DMS53 (cell line): ENCODE measurements around the gene PEF1.

Experiments
- DNase-seq: peaks from one replicate; lab custom pipeline; 2025; lab: John Stamatoyannopoulos, UW

PEF1 gene, protein sequence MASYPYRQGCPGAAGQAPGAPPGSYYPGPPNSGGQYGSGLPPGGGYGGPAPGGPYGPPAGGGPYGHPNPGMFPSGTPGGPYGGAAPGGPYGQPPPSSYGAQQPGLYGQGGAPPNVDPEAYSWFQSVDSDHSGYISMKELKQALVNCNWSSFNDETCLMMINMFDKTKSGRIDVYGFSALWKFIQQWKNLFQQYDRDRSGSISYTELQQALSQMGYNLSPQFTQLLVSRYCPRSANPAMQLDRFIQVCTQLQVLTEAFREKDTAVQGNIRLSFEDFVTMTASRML

DNA sequence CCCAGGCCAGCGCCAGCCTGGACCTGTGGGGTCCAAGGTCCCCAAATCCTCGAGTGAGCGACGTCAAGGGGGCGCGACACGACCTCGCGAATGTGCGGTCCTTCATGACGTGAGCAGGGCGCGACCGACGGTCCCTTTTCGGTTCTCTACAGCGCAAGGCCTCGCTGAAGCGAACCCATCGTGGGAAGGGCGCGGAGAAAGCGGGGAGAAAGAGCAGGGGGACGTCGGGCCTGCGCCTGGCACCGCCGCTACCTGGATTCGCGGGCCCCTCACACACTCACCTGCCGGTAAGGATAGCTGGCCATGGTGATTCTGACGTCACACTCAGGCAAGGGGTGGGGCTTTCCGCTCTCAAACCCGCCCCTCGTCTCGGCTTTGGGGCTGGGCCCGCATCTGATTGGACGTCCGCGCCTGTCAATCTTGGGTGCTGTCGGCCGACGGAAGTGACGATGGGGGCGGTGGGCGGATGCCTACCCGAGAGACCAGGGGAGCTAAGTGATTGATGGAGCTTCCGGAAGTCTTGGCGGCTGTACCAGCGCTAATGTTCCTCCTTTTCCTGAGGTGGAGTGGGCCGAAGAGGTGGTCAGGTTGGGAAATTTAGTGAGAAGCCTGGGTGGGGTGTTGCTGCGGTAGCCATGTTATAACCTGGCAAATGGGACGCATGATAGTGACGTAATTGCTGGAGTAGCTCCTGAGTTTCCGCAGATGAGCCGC lies at the start of gene PEF1:
PEF1 (minus strand) TSS at position 317 of the 714 bp plus-strand sequence; CDS start at position 305, 12 bp downstream.
- peak; percentile 100 for DNase-seq

DNA sequence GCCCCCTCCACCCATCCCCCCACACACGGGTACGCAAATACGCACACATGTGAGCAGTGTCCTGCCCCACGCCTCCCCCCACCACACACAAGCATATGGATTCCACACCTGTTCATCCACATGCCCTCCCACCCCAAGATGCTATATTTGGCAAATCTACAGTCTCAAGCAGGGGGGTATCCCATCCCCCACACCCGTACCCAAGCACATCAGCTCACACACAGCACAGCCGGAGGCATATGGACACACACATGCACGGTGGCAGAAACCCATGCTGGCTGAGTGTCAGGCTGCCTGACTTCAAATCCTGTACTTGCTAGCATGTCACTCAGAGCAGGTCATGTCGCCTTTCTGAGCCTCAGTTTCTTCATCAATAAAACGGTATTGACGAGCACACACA lies 48.6 kb upstream of the PEF1 start:
- no peak for DNase-seq

DNA sequence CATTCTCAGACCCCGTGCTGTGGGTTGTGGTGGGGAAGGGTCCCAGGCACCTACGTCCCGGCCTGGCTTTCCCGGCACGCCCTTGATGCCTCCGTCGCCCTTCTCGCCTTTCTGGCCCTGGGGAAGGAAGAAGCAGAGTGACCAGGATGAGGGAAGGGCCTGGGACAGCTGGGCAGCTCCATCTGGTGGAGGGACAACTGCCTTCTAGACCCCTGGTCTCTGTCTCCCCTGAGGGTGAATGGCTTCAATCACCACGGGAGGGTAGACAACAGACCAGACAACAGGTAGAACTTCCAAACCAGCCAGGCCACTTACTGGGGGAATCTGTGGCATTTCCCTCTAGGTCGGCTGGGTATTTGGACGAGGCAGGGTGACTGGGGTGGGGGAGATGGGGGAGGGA lies 47.3 kb upstream of the PEF1 start:
- no peak for DNase-seq

DNA sequence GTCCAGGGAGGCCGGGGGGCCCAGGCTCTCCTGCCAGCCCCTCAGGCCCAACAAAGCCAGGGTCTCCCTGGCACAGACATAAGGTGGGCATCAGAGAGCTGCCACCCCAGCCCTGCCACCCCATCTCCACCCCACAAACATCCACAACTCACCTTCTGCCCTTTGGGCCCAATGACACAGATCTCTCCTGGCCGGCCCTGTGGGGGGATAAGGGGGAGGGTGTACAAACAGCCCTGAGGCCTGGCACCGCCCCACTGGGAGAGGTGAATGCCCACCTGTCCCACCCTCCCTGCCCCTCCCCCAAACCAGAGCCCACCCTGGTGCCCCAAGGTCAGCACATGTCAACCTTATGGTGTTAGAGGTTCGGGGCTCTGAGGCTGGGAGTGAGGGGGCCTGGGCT lies 46.8 kb upstream of the PEF1 start:
- DNase-seq = no peak

DNA sequence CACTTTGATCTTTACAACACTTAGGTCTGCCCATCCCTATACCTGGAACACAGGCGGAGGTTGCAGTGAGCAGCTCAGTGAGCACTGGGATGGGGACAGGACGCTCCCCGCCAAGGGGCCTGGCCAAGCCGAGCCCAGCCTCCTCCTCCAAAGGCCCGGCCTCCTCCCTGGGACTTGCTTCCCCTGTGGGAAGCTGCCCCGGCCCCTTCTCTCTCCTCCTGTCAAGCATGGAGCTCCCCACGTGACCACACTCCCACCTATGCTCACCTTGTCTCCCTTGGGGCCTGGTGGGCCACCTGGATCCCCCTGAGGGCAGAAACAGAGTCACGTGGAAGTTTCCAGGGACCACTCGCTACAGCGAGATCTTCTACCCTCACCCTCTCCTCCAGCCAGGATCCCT lies 46.2 kb upstream of the PEF1 start:
- no peak for DNase-seq

- no peak for DNase-seq
Observed at GRCh38 chr1:31689854-31690253, 45.2 kb upstream of the PEF1 start.

DNA sequence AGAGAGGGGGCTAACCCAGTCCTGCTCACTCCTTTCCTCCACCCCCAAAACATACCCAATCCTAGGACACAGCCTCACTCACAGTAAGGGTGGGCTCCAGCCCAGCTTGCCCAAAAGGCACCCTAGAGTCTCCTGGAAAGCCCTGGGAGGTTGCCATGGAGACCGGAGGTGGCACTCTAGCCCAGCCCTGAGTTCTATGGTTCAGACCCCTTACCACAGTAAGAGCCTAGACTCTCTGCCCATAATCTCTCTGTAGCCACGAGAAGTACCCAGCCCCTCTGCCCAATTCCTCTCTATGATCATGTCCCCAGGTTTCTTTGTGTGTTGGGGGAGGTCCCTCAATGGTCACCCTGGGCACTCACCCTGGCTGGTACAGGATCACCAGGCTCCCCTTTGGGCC lies 44.7 kb upstream of the PEF1 start:
- no peak for DNase-seq

DNA sequence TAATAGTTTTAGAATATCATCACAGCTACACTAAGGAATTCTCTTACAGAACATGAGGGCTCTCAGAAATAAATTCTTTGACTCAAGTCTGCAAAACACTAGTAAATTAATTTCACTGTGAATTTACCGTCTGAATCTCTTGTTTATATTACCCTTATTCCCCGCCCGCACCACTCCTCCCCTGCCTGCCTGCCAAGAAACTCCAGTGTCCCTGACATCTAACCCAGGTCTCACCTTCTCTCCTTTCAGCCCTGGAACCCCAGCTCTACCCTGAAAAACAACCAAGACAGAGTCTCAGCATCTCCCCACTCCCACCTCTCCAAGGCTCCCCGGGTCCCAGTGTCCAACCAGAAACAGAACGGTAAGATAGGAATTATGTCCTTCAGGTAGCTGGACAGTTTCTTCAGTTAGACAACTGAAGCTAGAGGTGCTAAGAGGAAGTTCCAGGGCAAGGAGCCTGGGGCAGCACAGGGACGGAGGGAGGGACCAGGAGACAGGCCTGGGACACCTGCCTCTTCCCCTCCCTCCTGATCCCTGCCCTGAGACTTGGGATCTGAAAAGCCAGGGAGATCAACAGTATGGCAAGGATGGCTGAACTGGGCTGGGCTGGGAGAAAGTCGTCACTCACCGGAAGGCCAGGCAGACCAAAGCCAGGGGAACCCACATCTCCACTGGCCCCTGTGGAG lies 43.7 kb upstream of the PEF1 start:
- no peak for DNase-seq

GRCh38 chr1:31687601-31688000 lies 42.9 kb upstream of the PEF1 start:
- no peak for DNase-seq

DNA sequence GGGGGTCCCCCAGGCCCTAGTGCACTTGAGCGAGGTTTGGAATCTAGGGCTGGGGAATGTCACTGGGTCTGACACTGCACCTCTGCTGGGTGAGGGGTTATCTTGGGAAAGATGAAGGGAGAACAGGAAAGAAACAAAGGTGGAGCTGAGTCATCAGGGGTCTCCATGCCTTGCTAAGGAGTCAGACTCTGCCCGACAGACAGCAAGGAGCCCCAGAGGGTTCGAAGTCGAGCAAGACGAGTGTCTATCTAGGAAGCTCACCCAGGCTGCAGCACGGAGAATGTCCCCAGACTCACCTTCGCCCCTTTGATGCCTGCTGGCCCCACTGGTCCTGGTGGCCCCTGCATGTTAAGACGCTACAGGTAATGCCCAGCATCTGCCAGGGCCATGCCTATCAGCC lies 41.1 kb upstream of the PEF1 start:
- DNase-seq = no peak

DNA sequence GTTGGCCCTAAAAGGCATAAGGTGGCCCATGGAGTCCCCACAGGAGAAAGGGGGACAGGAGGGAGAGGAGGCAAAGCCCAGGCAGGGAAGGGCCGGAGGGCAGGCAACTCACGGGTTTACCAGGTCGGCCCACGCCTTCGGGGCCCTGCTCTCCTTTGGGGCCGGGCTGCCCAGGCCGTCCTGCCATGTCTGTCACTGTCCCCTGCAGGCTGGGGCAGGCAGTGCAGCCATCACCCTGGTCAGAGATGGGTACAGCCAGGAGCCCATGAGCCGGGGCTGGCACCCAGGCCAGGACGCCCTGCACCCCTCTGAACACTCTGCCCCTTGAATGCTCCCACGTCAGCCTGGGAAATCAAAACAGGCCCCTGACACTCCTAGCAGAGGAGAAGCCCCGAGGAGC lies 39.3 kb upstream of the PEF1 start:
- DNase-seq = peak; percentile 72

GRCh38 chr1:31681415-31681814 lies 36.7 kb upstream of the PEF1 start:
- no peak for DNase-seq

GRCh38 chr1:31679676-31680230 lies 35.1 kb upstream of the PEF1 start:
- no peak for DNase-seq

DNA sequence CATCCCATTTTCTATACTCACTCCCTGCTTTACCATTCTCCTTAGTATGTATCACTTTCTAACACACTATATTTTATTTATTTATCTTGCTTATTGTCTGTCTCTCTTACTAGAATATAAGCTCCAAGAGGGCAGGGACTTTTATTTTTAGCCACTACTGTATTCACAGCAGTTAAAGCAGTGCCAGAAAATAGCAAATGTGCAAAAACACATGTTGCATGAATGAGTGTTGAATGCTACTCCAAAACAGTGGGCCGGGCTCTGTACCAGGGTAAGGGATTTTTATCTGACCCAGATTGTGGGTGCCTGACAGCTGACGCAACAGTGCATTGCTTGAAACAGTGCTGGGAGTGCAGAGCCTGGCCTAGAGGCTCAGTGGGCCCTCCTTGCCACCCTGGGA lies 34.4 kb upstream of the PEF1 start:
- DNase-seq = no peak

DNA sequence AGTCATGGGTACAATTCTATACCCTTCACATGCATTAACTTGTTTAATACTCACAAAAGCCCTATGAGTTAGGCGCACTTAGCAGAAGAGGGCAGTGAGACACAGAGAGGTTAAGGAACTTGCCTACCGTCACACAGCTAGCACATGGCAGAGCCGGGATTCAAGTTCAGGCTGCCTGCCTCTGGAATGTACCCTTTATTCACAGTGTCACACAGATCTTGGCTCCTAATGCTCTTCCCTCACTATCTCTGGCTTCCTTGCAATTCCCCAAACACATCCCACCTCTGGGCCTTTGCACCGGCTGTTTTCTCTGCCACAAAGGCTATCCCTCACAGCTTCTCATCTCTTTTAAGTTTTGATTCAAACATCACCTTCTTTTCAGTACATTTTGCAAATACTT lies 34.0 kb upstream of the PEF1 start:
- no peak for DNase-seq

GRCh38 chr1:31677949-31678348 lies 33.3 kb upstream of the PEF1 start:
- DNase-seq = no peak

DNA sequence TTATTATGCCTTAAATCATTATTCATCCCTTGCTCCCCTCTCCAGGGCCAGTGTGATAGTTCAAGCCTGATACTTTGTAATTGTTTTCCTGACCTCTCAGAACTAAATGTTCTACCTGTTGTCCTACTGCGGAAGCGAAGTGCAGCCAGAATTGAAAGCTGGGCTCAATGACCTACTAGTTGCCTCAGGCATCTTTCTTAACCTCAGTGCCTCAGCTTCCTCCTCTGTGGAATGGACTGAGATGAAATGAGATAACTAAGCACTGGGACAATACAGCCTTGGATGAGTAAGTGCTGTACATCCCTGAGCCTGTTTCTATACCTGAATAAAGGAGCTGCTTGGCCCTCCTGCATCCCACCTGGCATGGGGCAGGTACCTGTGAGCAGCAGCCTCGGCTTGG lies 32.7 kb upstream of the PEF1 start:
- DNase-seq = no peak

DNA sequence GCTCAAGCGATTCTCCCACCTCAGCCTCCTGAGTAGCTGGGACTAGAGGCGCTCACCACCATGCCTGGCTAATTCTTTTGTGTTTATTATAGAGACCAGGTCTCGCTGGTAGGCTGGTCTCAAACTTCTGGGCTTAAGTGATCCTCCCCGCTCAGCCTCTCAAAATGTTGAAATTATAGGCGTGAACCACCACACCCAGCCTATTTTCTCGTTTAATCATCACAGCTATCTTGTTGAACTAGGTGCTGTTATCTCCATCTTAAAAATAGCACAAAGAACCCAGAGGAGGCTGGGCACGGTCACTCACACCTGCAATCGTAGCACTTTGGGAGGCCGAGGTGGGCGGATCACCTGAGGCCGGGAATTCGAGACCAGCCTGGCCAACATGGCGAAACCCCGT lies 31.1 kb upstream of the PEF1 start:
- no peak for DNase-seq

DNA sequence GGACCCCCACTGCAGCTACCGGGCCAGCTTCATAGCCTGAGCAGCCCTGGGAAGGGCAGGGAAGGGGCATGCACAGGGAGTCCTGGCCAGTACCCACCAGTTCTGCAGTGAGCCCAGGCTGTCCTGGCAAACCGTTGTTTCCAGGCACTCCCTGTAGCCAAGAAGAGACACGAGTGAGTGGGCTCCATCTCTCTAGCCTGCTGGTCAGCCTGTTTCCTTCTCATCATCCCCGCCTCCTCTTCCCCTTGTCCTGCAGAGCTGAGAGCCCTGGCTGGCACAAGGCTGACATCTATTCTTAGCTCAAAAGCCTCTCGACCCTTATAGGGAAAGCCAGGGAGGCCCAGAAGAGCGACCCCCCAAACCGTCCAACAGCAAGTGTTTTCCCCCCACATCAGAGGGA lies 30.5 kb upstream of the PEF1 start:
- DNase-seq = no peak

GRCh38 chr1:31674626-31675025 lies 29.9 kb upstream of the PEF1 start:
- DNase-seq = no peak

DNA sequence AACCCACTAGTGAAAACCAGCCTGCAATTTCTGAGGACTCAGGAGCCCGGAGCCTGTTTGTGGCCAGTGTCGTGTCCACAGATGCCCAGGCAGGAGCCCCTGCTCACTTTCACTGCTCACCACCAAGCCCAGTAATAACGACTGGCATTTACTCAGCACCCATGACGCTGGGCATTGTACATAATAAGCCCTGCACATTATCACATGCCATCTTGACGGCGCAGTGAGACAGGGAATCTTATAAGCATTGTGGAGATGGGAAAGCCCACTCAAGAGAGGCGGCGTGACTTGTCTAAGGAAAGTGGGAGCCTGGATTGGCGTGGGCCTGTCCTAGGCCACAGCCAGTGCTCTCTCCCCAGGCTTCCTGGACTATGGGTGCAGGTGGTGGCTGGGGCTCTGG lies 28.8 kb upstream of the PEF1 start:
- DNase-seq = no peak

DNA sequence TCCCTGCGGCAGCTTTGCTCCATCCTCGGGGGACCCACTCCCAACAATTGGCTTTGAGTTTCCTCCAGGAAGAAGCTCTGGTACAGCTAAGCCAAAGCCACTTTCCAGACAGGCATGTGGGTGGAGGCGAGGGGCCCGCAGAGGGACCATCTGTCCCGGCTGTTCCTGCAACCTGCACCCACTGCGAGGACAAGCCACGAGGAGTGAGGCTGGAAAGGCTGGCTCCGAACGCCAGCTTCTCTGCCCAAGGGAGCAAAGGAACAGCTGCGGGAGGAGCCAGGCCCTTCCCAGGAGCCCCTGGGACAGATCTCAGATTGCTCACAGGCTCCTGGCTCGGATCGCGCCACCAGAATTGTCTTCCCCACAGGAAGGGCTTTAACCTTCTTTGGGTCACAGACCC lies 28.3 kb upstream of the PEF1 start:
- DNase-seq = no peak

DNA sequence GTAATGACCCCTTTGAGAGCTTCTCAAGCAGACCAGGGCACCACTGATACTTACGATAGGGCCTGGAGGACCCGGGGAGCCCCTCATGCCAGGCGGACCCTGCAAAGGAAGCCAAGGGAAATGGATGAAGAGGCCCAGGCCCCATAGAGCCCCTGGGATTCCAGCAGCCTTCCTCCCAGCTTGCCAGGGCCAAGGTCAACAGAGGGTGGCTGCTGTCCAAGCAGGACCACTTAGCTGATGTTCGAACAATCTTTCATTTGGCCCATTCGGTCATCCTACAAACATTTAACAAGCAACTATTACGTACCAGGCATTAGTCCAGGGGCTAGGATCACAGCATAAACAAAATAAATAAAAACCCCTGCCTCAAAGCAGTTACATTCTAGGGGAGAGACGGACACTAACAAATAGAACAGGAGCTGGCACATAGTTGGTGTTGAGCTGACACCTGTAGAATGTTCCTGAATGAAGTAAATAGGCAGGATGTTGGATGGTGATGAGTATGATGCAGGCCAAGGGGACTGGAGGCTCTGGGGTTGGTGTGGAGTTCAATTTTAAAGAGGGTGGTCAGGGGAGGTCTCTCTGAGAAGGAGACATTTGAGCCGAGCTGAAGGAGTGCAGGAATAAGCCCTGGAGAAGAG lies 27.0 kb upstream of the PEF1 start:
- DNase-seq = no peak
